Neural cell (in vitro differentiated cells): ENCODE measurements around the gene ARGLU1. TPM values are rescaled to one million over a fixed set of nuclear protein-coding genes. Genes with fewer than 3 reads are reported as not detected.

Source experiments
- H2AFZ ChIP-seq: fragments of 200-600, 300-800 bp; sonication (generic), shearing (Covaris generic); 2 replicates; pipeline ENCODE4 v1.6.0; 2014; ENCODE audit warnings: low read depth, mild to moderate bottlenecking, antibody characterized with exemption, low read length, moderate library complexity
- H3F3A ChIP-seq: fragments of 200-600 bp; shearing (Covaris generic); 2 replicates; pipeline ENCODE4 v1.6.1; 2016; ENCODE audit warnings: mild to moderate bottlenecking, moderate library complexity, mixed read lengths, antibody characterized with exemption, low read length; ENCODE audit not compliant: insufficient read depth, poor library complexity, severe bottlenecking
- H3K27ac ChIP-seq: fragments of 200-600, 300-800 bp; sonication (generic), shearing (Covaris generic); 2 replicates; pipeline ENCODE4 v1.5.1; 2014; ENCODE audit warnings: mild to moderate bottlenecking, low read length, moderate library complexity
- H3K27me3 ChIP-seq: fragments of 300-800, 200-600 bp; sonication (generic), shearing (Covaris generic); 2 replicates; pipeline ENCODE4 v1.6.0; 2014; ENCODE audit warnings: mild to moderate bottlenecking, low read depth, low read length, moderate library complexity; ENCODE audit not compliant: insufficient read depth
- H3K36me3 ChIP-seq: fragments of 300-800, 200-600 bp; sonication (generic), shearing (Covaris generic); 2 replicates; pipeline ENCODE4 v1.5.1; 2014; ENCODE audit warnings: mild to moderate bottlenecking, antibody characterized with exemption, low read length, moderate library complexity; ENCODE audit not compliant: insufficient read depth
- H3K4me2 ChIP-seq: fragments of 300-800, 200-600 bp; sonication (generic), shearing (Covaris generic); 2 replicates; pipeline ENCODE4 v1.6.0; 2014; ENCODE audit warnings: mild to moderate bottlenecking, low read length
- H3K4me3 ChIP-seq: fragments of 300-800, 200-600 bp; sonication (generic), shearing (Covaris generic); 2 replicates; pipeline ENCODE4 v1.5.1; 2014; ENCODE audit warnings: mild to moderate bottlenecking, low read length, moderate library complexity
- H3K79me2 ChIP-seq: fragments of 200-600 bp; shearing (Covaris generic); replicated peaks from 2 replicates; pipeline ENCODE4 v1.6.0; 2014; ENCODE audit warnings: mild to moderate bottlenecking, low read length, moderate library complexity; ENCODE audit not compliant: insufficient read depth
- H3K9ac ChIP-seq: fragments of 300-800, 200-600 bp; sonication (generic), shearing (Covaris generic); 2 replicates; pipeline ENCODE4 v1.6.1; 2016; ENCODE audit warnings: mild to moderate bottlenecking, low read length, mixed read lengths
- H3K9me2 ChIP-seq: fragments of 200-600 bp; shearing (Covaris generic); 2 replicates; pipeline ENCODE4 v1.6.1; 2016; ENCODE audit warnings: mild to moderate bottlenecking, low read length, mixed read lengths; ENCODE audit not compliant: insufficient read depth
- H3K9me3 ChIP-seq: fragments of 200-600, 300-800 bp; sonication (generic), shearing (Covaris generic); 2 replicates; pipeline ENCODE4 v1.6.1; 2016; ENCODE audit warnings: mild to moderate bottlenecking, mixed run types, low read length, moderate library complexity, mixed read lengths
- H4K20me1 ChIP-seq: fragments of 200-600 bp; shearing (Covaris generic); 2 replicates; pipeline ENCODE4 v1.6.1; 2016; ENCODE audit warnings: mild to moderate bottlenecking, mixed run types; ENCODE audit not compliant: insufficient read depth
- EP300 ChIP-seq: fragments of 450-650 bp; conservative IDR thresholded peaks from 2 replicates; pipeline ENCODE4 v1.6.1; 2014; ENCODE audit warnings: antibody characterized with exemption, mild to moderate bottlenecking, moderate library complexity; ENCODE audit not compliant: poor library complexity, severe bottlenecking
- EZH2 ChIP-seq: fragments of 200-600, 300-800 bp; shearing (Covaris generic), sonication (generic); IDR thresholded peaks from 2 replicates; pipeline ENCODE4 v1.6.1; 2014; ENCODE audit warnings: antibody characterized with exemption, low read length, borderline replicate concordance, mild to moderate bottlenecking; ENCODE audit not compliant: insufficient read depth, poor library complexity, severe bottlenecking
- MXI1 ChIP-seq: fragments of 450-650 bp; conservative IDR thresholded peaks from 2 replicates; pipeline ENCODE4 v1.6.1; 2014; ENCODE audit warnings: antibody characterized with exemption, mild to moderate bottlenecking; ENCODE audit not compliant: poor library complexity, severe bottlenecking
- POLR2AphosphoS5 ChIP-seq: IDR thresholded peaks from 2 replicates; pipeline ENCODE4 v1.6.1; 2012
- RAD21 ChIP-seq: fragments of 450-650 bp; conservative IDR thresholded peaks from 2 replicates; pipeline ENCODE4 v1.6.1; 2014; ENCODE audit warnings: antibody characterized with exemption, mild to moderate bottlenecking, moderate library complexity
- REST ChIP-seq: IDR thresholded peaks from 2 replicates; pipeline ENCODE4 v1.6.1; 2012; ENCODE audit warnings: borderline replicate concordance
- SMC3 ChIP-seq: fragments of 450-650 bp; conservative IDR thresholded peaks from 2 replicates; pipeline ENCODE4 v1.6.1; 2014; ENCODE audit warnings: antibody characterized with exemption, mild to moderate bottlenecking, moderate library complexity; ENCODE audit not compliant: poor library complexity
- TAF1 ChIP-seq: IDR thresholded peaks from 2 replicates; pipeline ENCODE4 v1.6.1; 2012; ENCODE audit warnings: low read depth
- polyA plus RNA-seq: library from polyadenylated mRNA; depleted of rRNA; stranded (reverse); fragments of >200 nt; gene quantifications from 2 replicates; pipeline ENCODE4 v1.2.3, GENCODE V29; 2014
- TF ChIP-seq, protein P1 (sequence below): fragments of 450-650 bp; IDR thresholded peaks from 2 replicates; pipeline ENCODE4 v1.5.1; 2014; ENCODE audit warnings: antibody characterized with exemption, mild to moderate bottlenecking, moderate library complexity; ENCODE audit not compliant: poor library complexity, severe bottlenecking

ARGLU1 gene
- polyA plus RNA-seq, 1 donor from 2014 or later = 967 TPM

DNA sequence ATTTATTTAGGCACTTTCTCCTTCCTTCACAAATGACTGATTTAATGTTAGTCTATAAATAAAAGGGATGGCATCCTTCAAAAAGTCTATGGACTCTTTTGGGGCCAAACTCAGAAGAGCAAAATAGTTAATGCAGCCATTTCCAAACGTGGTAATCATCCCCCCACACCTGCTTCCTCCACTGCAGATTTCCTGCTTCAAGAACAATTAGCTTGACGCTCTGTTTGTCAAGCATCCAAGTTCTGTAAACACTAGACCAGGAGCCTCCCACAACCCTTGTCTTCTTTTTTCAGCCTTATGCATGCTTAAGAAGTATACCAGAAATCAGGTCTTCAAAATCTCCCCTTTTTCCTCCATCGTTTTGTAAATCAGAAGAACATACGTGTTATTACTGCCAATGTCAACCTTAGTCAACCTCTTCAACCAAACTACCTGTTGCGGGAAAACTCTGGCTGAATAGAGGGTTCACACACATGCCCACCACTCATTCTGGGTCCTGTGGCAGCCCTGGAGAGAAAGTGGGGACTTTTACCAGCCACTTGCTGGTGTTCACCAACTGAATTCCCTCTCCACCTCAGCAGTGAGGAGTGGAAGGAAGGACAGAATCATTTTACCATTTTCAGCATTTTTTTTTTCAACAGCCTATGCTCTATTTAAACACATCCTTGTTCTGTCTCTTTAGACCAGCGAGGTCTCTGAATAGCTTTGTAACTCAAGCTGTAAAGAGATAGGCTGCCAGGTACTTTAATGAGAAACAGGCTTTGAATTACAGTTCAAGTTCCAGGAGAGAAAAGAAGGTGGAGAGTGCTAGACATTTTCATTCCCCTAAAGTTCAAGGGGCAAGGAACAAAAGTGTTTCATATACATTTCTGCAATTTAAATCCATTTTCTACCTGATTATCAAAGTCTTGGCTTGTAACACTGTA lies 71.6 kb downstream of the ARGLU1 start:
- Histone ChIP-seq H3K9me3 (no peaks in the 10 kb centered on the region), H3F3A (peaks cover 5% of the 10 kb centered on the region), H3K79me2 (peaks cover 87% of the 10 kb centered on the region), H3K4me2 (no peak overlapping the region), H3K27me3 (no peaks in the 10 kb centered on the region), H3K36me3 (peaks cover 35% of the 10 kb centered on the region), H3K9ac (no peak overlapping the region), H3K27ac (no peak overlapping the region), H3K4me3 (no peak overlapping the region), H2AFZ (no peak overlapping the region), H3K9me2 (no peaks in the 10 kb centered on the region), H4K20me1 (peaks cover 6% of the 10 kb centered on the region)
- TF ChIP-seq SMC3 (no peak), POLR2AphosphoS5 (no peak), EZH2 (no peak), RAD21 (no peak), TAF1 (no peak), REST (no peak), MXI1 (no peak), EP300 (no peak)

DNA sequence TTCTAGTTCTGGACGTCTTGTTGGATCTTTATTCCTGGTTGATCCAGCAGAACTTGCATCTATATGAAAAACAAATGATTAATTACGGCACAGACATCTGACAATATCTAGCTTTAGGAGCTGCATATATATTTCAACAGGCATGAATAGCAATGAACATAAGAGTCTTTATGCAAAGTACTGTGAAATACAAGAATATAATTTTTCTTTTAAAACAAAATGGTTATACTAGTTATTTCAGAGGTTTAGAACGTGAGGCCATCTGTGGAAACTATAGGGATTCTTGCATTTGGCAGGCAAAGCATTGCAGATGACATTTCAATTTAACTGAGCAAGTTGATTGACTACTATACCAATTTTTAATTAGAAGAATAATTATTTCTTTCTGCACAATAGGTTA lies 73.0 kb downstream of the ARGLU1 start:
- peaks cover 35% of the 10 kb centered on the region for H3K36me3 ChIP-seq
- no peaks in the 10 kb centered on the region for H3K27me3 ChIP-seq
- peaks cover 6% of the 10 kb centered on the region for H4K20me1 ChIP-seq
- peaks cover 76% of the 10 kb centered on the region for H3K79me2 ChIP-seq
- H3F3A ChIP-seq = peaks cover 8% of the 10 kb centered on the region
- no peak overlapping the region for H3K4me3 ChIP-seq
- no peaks in the 10 kb centered on the region for H3K9me3 ChIP-seq
- TF ChIP-seq TAF1 = no peak
- TF ChIP-seq RAD21 = no peak
- TF ChIP-seq, protein P1, sequence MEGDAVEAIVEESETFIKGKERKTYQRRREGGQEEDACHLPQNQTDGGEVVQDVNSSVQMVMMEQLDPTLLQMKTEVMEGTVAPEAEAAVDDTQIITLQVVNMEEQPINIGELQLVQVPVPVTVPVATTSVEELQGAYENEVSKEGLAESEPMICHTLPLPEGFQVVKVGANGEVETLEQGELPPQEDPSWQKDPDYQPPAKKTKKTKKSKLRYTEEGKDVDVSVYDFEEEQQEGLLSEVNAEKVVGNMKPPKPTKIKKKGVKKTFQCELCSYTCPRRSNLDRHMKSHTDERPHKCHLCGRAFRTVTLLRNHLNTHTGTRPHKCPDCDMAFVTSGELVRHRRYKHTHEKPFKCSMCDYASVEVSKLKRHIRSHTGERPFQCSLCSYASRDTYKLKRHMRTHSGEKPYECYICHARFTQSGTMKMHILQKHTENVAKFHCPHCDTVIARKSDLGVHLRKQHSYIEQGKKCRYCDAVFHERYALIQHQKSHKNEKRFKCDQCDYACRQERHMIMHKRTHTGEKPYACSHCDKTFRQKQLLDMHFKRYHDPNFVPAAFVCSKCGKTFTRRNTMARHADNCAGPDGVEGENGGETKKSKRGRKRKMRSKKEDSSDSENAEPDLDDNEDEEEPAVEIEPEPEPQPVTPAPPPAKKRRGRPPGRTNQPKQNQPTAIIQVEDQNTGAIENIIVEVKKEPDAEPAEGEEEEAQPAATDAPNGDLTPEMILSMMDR = no peak
- TF ChIP-seq SMC3 = no peak
- TF ChIP-seq EZH2 = no peak
- no peak for TF ChIP-seq REST
- no peak for TF ChIP-seq MXI1
- TF ChIP-seq POLR2AphosphoS5 = no peak
- TF ChIP-seq EP300 = no peak
- no peak overlapping the region for H3K27ac ChIP-seq
- H2AFZ ChIP-seq = no peak overlapping the region
- H3K9me2 ChIP-seq = no peaks in the 10 kb centered on the region
- H3K9ac ChIP-seq = no peak overlapping the region
- no peak overlapping the region for H3K4me2 ChIP-seq
